Measurements from ENCODE around the gene OMD. TPM values are rescaled to one million over a fixed set of nuclear protein-coding genes. Genes with fewer than 3 reads are reported as not detected.

OMD gene
- total RNA-seq, 3 donors from 2014 or later = not detected

DNA sequence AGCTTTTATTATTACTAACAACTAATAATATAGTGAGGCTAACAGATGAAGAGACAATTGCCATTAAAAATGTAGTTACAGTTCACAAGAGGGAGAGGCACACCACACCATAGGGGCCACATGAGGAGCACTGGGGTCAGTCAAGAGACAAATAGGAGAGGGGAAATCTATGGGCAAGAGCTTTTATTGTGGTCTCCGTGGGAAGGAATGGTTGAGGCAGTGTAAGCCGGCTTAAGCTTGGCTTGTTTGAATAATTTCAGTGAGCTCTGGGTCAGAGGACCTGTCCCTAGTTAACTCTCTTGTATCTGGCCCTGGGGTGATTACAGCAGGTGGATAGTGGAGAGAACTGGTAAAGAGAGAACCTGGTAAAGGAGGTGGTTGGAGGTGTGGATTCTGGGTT, 55.2 kb downstream of the OMD start:
- H3K9me3 Mint-ChIP-seq = peaks cover 18% of the 10 kb centered on the region
- ATAC-seq (no peak), DNase-seq (no peak)
- H3K27me3 Mint-ChIP-seq (ENCODE audit: low read depth) = no peaks in the 10 kb centered on the region
- H3K4me3 Mint-ChIP-seq = no peak overlapping the region
- H3K4me1 Mint-ChIP-seq (ENCODE audit: low read depth) = no peaks in the 10 kb centered on the region
- peaks cover 10% of the 10 kb centered on the region for H3K36me3 Mint-ChIP-seq (ENCODE audit: insufficient read depth)

Other genes with a start within 250 kb of the OMD start
- 100 to 1,000 TPM; 249 to 272 (median 268) TPM for gene IARS1, start 130.8 kb downstream of the OMD start, total RNA-seq
- 10 to 100 TPM; 70.0 to 79.9 (median 73.6) TPM for gene NOL8, start 99.1 kb downstream of the OMD start, total RNA-seq
- 10 to 100 TPM; 13.7 to 17.7 (median 15.6) TPM for gene CENPP, start 98.5 kb downstream of the OMD start, total RNA-seq
- gene OGN, start 19.9 kb downstream of the OMD start, total RNA-seq = not detected
- gene ASPN, start 58.0 kb upstream of the OMD start, total RNA-seq = not detected
- not detected for gene ECM2, start 111.5 kb upstream of the OMD start, total RNA-seq
- gene IPPK, start 245.7 kb upstream of the OMD start, total RNA-seq = 10 to 100 TPM; 12.8 to 14.6 (median 14.5) TPM

All from activated T-cell treated with anti-CD3 and anti-CD28 coated beads, Interleukin-2, amount 50 U/mL, for 4 hours (primary cell).